Measurements from ENCODE around the gene ZBTB21. TPM values are rescaled to one million over a fixed set of nuclear protein-coding genes. Genes with fewer than 3 reads are reported as not detected.
A peak's percentile ranks its signal among the peaks of the same experiment; 100 is the strongest.

The ZBTB21 gene
- total and polyA plus RNA-seq, 8 donors = 2.9 to 9.5 (median 6.8) TPM

- no peak for TF ChIP-seq CTCF (IDR thresholded peaks at IDR 0.05)
- WGBS, 2 donors = 86 to 89% methylated on average over 10 of the region's 10 CpGs
- Histone ChIP-seq H3K27me3 (no peaks in the 10 kb centered on the region), H3K4me1 (peaks cover 0 to 11% (median 2%) of the 10 kb centered on the region in 3 donors), H3K9me3 (no peaks in the 10 kb centered on the region), H3K4me3 (no peak overlapping the region), H3K36me3 (no peaks in the 10 kb centered on the region), H3K27ac (no peak overlapping the region)
- FAIRE-seq = no peak
- peak in 1 of 6 donors; percentile 36 for DNase-seq
- intact Hi-C loops (cut with DNase I) = no loop called here
- no peak for ATAC-seq
Measured at GRCh38 chr21:41955516-41955915, 54.6 kb downstream of the ZBTB21 start.

GRCh38 chr21:41954654-41955499, 55.3 kb downstream of the ZBTB21 start:
- ATAC-seq (no peak), FAIRE-seq (no peak), DNase-seq (no peak)
- Histone ChIP-seq H3K4me1 (peaks cover 0 to 11% (median 2%) of the 10 kb centered on the region in 3 donors), H3K27me3 (no peaks in the 10 kb centered on the region), H3K4me3 (no peak overlapping the region), H3K36me3 (no peaks in the 10 kb centered on the region), H3K9me3 (no peaks in the 10 kb centered on the region), H3K27ac (no peak overlapping the region)
- intact Hi-C loops (cut with DNase I) = no loop called here
- WGBS, 2 donors = 93 to 94% methylated on average over 20 of the region's 20 CpGs
- TF ChIP-seq CTCF (IDR thresholded peaks at IDR 0.05) = no peak

GRCh38 chr21:41953831-41954653, 56.1 kb downstream of the ZBTB21 start, which contains the start of gene C2CD2:
Gene C2CD2 (minus strand): TSS chr21:41954018. CDS start chr21:41953648, 370 bp downstream.
- Histone ChIP-seq H3K4me1 (peaks cover 0 to 11% (median 2%) of the 10 kb centered on the region in 3 donors), H3K36me3 (no peaks in the 10 kb centered on the region), H3K4me3 (peak within 1 kb of the TSS; percentile 44 to 80 (median 64)), H3K27ac (peak within 1 kb of the TSS in 2 of 4 donors; percentile 15 to 50), H3K9me3 (no peaks in the 10 kb centered on the region), H3K27me3 (no peaks in the 10 kb centered on the region)
- FAIRE-seq = no peak
- peak; percentile 75 to 82 (median 80) for ATAC-seq
- WGBS, 2 donors = 9 to 25% methylated on average over 31 to 85 of the region's 85 CpGs
- peak; percentile 62 to 85 (median 76) for DNase-seq
- no peak for TF ChIP-seq CTCF (IDR thresholded peaks at IDR 0.05)
- intact Hi-C loops (cut with DNase I) = no loop called here

- intact Hi-C loops (cut with DNase I) = no loop called here
- ATAC-seq (peak; percentile 14 to 47 (median 30)), DNase-seq (peak in 5 of 6 donors; percentile 18 to 82 (median 49)), FAIRE-seq (no peak)
- Histone ChIP-seq H3K9me3 (no peaks in the 10 kb centered on the region), H3K36me3 (no peaks in the 10 kb centered on the region), H3K27me3 (no peaks in the 10 kb centered on the region), H3K4me1 (peaks cover 0 to 11% (median 2%) of the 10 kb centered on the region in 3 donors), H3K4me3 (peak overlapping the region; percentile 44 to 80 (median 64)), H3K27ac (peak overlapping the region in 1 of 4 donors; percentile 15)
- 1 to 2% methylated on average over 41 to 67 of the region's 67 CpGs for WGBS, 2 donors
- no peak for TF ChIP-seq CTCF (IDR thresholded peaks at IDR 0.05)
Measured at GRCh38 chr21:41953249-41953830, 56.8 kb downstream of the ZBTB21 start.
